NCI-H1436 treated with DMSO at 0.1 percent for 48 hours (cell line): ENCODE data around the gene CD164L2.
"Not testable (repeated sequence)": the region's sequence is repeated elsewhere in the genome, so short reads cannot be mapped to it uniquely, and the experiment has no call there.

ENCODE experiments used
- DNase-seq: peaks from one replicate; lab custom pipeline; 2025; lab: John Stamatoyannopoulos, UW

CD164L2 gene

GRCh38 chr1:27383039-27383605 lies at the start of gene CD164L2:
TSS of gene CD164L2 (minus strand) at chr1:27383333. CDS start at chr1:27383239, 94 bp downstream.
- DNase-seq, result no peak

GRCh38 chr1:27432725-27433124 lies 49.6 kb upstream of the CD164L2 start:
- not testable (repeated sequence) for DNase-seq

GRCh38 chr1:27431601-27431940 lies 48.4 kb upstream of the CD164L2 start:
- no peak for DNase-seq

GRCh38 chr1:27430903-27431600 lies 47.9 kb upstream of the CD164L2 start:
- no peak for DNase-seq

- DNase-seq, result no peak
These were observed 45.9 kb upstream of the CD164L2 start for GRCh38 chr1:27429029-27429425.

GRCh38 chr1:27428316-27429028 lies 45.3 kb upstream of the CD164L2 start:
- DNase-seq, result no peak

- no peak for DNase-seq
These were observed 44.7 kb upstream of the CD164L2 start for GRCh38 chr1:27427816-27428315.

GRCh38 chr1:27427329-27427728 lies 44.2 kb upstream of the CD164L2 start:
- DNase-seq, result no peak

- DNase-seq, result no peak
These were observed 40.6 kb upstream of the CD164L2 start for GRCh38 chr1:27423709-27424108.

GRCh38 chr1:27418326-27419185 lies 35.4 kb upstream of the CD164L2 start:
- DNase-seq, result no peak

GRCh38 chr1:27417713-27418112 lies 34.6 kb upstream of the CD164L2 start:
- no peak for DNase-seq

GRCh38 chr1:27416387-27417111 lies 33.4 kb upstream of the CD164L2 start:
- no peak for DNase-seq

GRCh38 chr1:27414091-27414490 lies 31.0 kb upstream of the CD164L2 start:
- DNase-seq, result no peak

GRCh38 chr1:27413004-27413403 lies 29.9 kb upstream of the CD164L2 start:
- DNase-seq, result no peak

- no peak for DNase-seq
These were observed 29.4 kb upstream of the CD164L2 start for GRCh38 chr1:27412502-27412901.

GRCh38 chr1:27410709-27411108 lies 27.6 kb upstream of the CD164L2 start:
- no peak for DNase-seq

GRCh38 chr1:27409669-27410068 lies 26.5 kb upstream of the CD164L2 start:
- DNase-seq, result no peak

- no peak for DNase-seq
These were observed 25.0 kb upstream of the CD164L2 start for GRCh38 chr1:27408151-27408550.

GRCh38 chr1:27406791-27407190 lies 23.7 kb upstream of the CD164L2 start:
- not testable (repeated sequence) for DNase-seq

- DNase-seq, result no peak
These were observed 23.2 kb upstream of the CD164L2 start for GRCh38 chr1:27406362-27406680.

GRCh38 chr1:27405598-27406361 lies 22.6 kb upstream of the CD164L2 start:
- not testable (repeated sequence) for DNase-seq
